Measurements from ENCODE around the gene PLXNA4.
"Not testable (repeated sequence)": the region's sequence is repeated elsewhere in the genome, so short reads cannot be mapped to it uniquely, and the experiment has no call there.

Gene PLXNA4

GRCh38 chr7:132601783-132602182, 25.5 kb upstream of the PLXNA4 start:
- Histone ChIP-seq H3K27me3 (ENCODE audit: control insufficient read depth, low read length) (peaks cover 9% of the 10 kb centered on the region), H3K9me2 (replicated peaks; ENCODE audit: control insufficient read depth, low read length) (no peaks in the 10 kb centered on the region), H3K4me1 (ENCODE audit: control insufficient read depth, low read length) (no peaks in the 10 kb centered on the region), H3K9me3 (ENCODE audit: control insufficient read depth, insufficient read depth, low read length) (no peaks in the 10 kb centered on the region), H3K4me2 (ENCODE audit: low read length) (no peak overlapping the region), H3K4me3 (ENCODE audit: low read length) (no peak overlapping the region), H3K36me3 (ENCODE audit: control insufficient read depth, low read length) (no peaks in the 10 kb centered on the region), H4K20me1 (ENCODE audit: control insufficient read depth, insufficient read depth, low read depth, low read length) (no peaks in the 10 kb centered on the region), H3K79me2 (ENCODE audit: control insufficient read depth, low read length) (no peaks in the 10 kb centered on the region), H3K27ac (ENCODE audit: low read depth, low read length) (no peak overlapping the region), H3F3A (ENCODE audit: control insufficient read depth, insufficient read depth) (no peaks in the 10 kb centered on the region)
- TF ChIP-seq EZH2phosphoT487 (IDR thresholded peaks at IDR 0.05; ENCODE audit: borderline replicate concordance, low read length) (no peak), CTCF (IDR thresholded peaks at IDR 0.05; ENCODE audit: low read depth, low read length, poor library complexity, severe bottlenecking) (no peak)

- H3F3A ChIP-seq (ENCODE audit: control insufficient read depth, insufficient read depth), result no peaks in the 10 kb centered on the region
- H3K4me1 ChIP-seq (ENCODE audit: control insufficient read depth, low read length), result no peaks in the 10 kb centered on the region
- TF ChIP-seq EZH2phosphoT487 (IDR thresholded peaks at IDR 0.05; ENCODE audit: borderline replicate concordance, low read length) (no peak), CTCF (IDR thresholded peaks at IDR 0.05; ENCODE audit: low read depth, low read length, poor library complexity, severe bottlenecking) (no peak)
- no peaks in the 10 kb centered on the region for H3K79me2 ChIP-seq (ENCODE audit: control insufficient read depth, low read length)
- H3K4me2 ChIP-seq (ENCODE audit: low read length), result no peak overlapping the region
- no peaks in the 10 kb centered on the region for H3K36me3 ChIP-seq (ENCODE audit: control insufficient read depth, low read length)
- H3K4me3 ChIP-seq (ENCODE audit: low read length), result no peak overlapping the region
- H3K9me2 ChIP-seq (replicated peaks; ENCODE audit: control insufficient read depth, low read length), result no peaks in the 10 kb centered on the region
- H4K20me1 ChIP-seq (ENCODE audit: control insufficient read depth, insufficient read depth, low read depth, low read length), result no peaks in the 10 kb centered on the region
- H3K9me3 ChIP-seq (ENCODE audit: control insufficient read depth, insufficient read depth, low read length), result no peaks in the 10 kb centered on the region
- no peak overlapping the region for H3K27ac ChIP-seq (ENCODE audit: low read depth, low read length)
- H3K27me3 ChIP-seq (ENCODE audit: control insufficient read depth, low read length), result no peaks in the 10 kb centered on the region
Observed at GRCh38 chr7:132596588-132596987, 20.3 kb upstream of the PLXNA4 start.

- H3K36me3 ChIP-seq (ENCODE audit: control insufficient read depth, low read length), result not testable (repeated sequence)
Observed at GRCh38 chr7:132594741-132595140, 18.5 kb upstream of the PLXNA4 start.

GRCh38 chr7:132592936-132593335, 16.7 kb upstream of the PLXNA4 start:
- Histone ChIP-seq H3K9me2 (replicated peaks; ENCODE audit: control insufficient read depth, low read length) (no peaks in the 10 kb centered on the region), H3K4me1 (ENCODE audit: control insufficient read depth, low read length) (no peaks in the 10 kb centered on the region), H3F3A (ENCODE audit: control insufficient read depth, insufficient read depth) (no peaks in the 10 kb centered on the region), H3K4me2 (ENCODE audit: low read length) (no peak overlapping the region), H3K4me3 (ENCODE audit: low read length) (no peak overlapping the region), H3K9me3 (ENCODE audit: control insufficient read depth, insufficient read depth, low read length) (no peaks in the 10 kb centered on the region), H3K27ac (ENCODE audit: low read depth, low read length) (no peak overlapping the region), H3K79me2 (ENCODE audit: control insufficient read depth, low read length) (no peaks in the 10 kb centered on the region), H4K20me1 (ENCODE audit: control insufficient read depth, insufficient read depth, low read depth, low read length) (no peaks in the 10 kb centered on the region), H3K36me3 (ENCODE audit: control insufficient read depth, low read length) (no peaks in the 10 kb centered on the region), H3K27me3 (ENCODE audit: control insufficient read depth, low read length) (peaks cover 3% of the 10 kb centered on the region; the same call in 1 of the 2 replicates)
- TF ChIP-seq EZH2phosphoT487 (IDR thresholded peaks at IDR 0.05; ENCODE audit: borderline replicate concordance, low read length) (no peak), CTCF (IDR thresholded peaks at IDR 0.05; ENCODE audit: low read depth, low read length, poor library complexity, severe bottlenecking) (no peak)

More at GRCh38 chr7:132594741-132595140, 18.5 kb upstream of the PLXNA4 start:
- H3F3A ChIP-seq (ENCODE audit: control insufficient read depth, insufficient read depth); H3K27me3 ChIP-seq (ENCODE audit: control insufficient read depth, low read length); H3K27ac ChIP-seq (ENCODE audit: low read depth, low read length); H3K4me3 ChIP-seq (ENCODE audit: low read length); H3K9me3 ChIP-seq (ENCODE audit: control insufficient read depth, insufficient read depth, low read length); H4K20me1 ChIP-seq (ENCODE audit: control insufficient read depth, insufficient read depth, low read depth, low read length); H3K4me2 ChIP-seq (ENCODE audit: low read length); H3K9me2 ChIP-seq (replicated peaks; ENCODE audit: control insufficient read depth, low read length); H3K79me2 ChIP-seq (ENCODE audit: control insufficient read depth, low read length); H3K4me1 ChIP-seq (ENCODE audit: control insufficient read depth, low read length): not testable (repeated sequence)

All from DOHH2 (cell line).